SK-N-MC (cell line): ENCODE data around the gene KLHL24.

Experiments used
- EZH2 ChIP-seq: fragments of 200-600 bp; sonication (generic); IDR thresholded peaks from one replicate; pipeline ENCODE4 v1.6.1; 2017; ENCODE audit warnings: antibody characterized with exemption
- FOXP2 ChIP-seq: optimal IDR thresholded peaks from 2 replicates; pipeline ENCODE3; 2011; ENCODE audit warnings: mild to moderate bottlenecking, moderate library complexity; ENCODE audit not compliant: insufficient read depth; ENCODE audit errors: extremely low read length, control extremely low read depth
- POLR2AphosphoS5 ChIP-seq: IDR thresholded peaks from 2 replicates; pipeline ENCODE4 v1.6.1; 2012; ENCODE audit warnings: mild to moderate bottlenecking, low read depth, low read length, borderline replicate concordance

DNA sequence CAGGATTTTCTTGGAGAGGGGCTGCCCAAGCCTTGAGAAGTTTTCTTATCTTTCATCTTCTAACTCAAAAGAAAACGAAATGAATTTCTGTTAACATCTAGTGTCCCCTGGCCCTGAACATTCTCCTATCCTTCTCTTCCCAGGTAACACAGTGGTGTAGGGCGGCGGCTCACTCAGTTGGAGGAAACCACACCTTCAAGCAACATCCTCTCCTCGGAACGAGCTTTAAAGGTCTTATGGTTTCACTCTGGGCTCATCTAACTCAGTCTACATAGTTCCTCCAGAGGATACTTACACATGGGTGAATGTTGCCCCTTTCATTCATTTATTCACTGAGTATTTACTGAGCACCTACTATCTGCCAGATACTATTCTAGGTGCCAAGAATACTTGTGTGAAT is 48.9 kb upstream of the KLHL24 start:
- no peak for TF ChIP-seq POLR2AphosphoS5
- no peak for TF ChIP-seq EZH2
- no peak for TF ChIP-seq FOXP2
